Fibroblast of lung (primary cell): Measurements from ENCODE around the gene NOL4L. TPM values are rescaled to one million over a fixed set of nuclear protein-coding genes. Genes with fewer than 3 reads are reported as not detected.

Experiments used
- DNase-seq, 2 donors: peaks; one replicate each; pipeline versions ENCODE4 v3.0.0 to v3.0.0-alpha.2; 2010; ENCODE audit warnings: low read depth in 2 of 2
- H2AFZ ChIP-seq: 2 replicates; pipeline ENCODE4 v1.5.1; 2012; ENCODE audit warnings: low read length, control low read depth, inconsistent platforms
- H3K27ac ChIP-seq: 2 replicates; pipeline ENCODE4 v1.5.1; 2011; ENCODE audit warnings: low read length, control low read depth; ENCODE audit not compliant: insufficient read depth
- H3K27me3 ChIP-seq: 2 replicates; pipeline ENCODE4 v1.5.1; 2011; ENCODE audit warnings: mild to moderate bottlenecking, low read length; ENCODE audit not compliant: control insufficient read depth, insufficient read depth
- H3K36me3 ChIP-seq: 2 replicates; pipeline ENCODE4 v1.5.1; 2011; ENCODE audit warnings: low read length; ENCODE audit not compliant: control insufficient read depth, insufficient read depth
- H3K4me1 ChIP-seq: 2 replicates; pipeline ENCODE4 v1.5.1; 2011; ENCODE audit warnings: low read length; ENCODE audit not compliant: control insufficient read depth, insufficient read depth; ENCODE audit errors: extremely low read depth
- H3K4me2 ChIP-seq: 2 replicates; pipeline ENCODE4 v1.5.1; 2011; ENCODE audit warnings: low read length, control low read depth; ENCODE audit not compliant: insufficient read depth; ENCODE audit errors: extremely low read depth
- H3K4me3 ChIP-seq, 4 experiments: fragments of 200-600 bp in 1 of 4; sonication (generic) in 1 of 4; replicated peaks in 1 of 4; 2 replicates each; pipeline ENCODE4 v1.5.1; 2011 to 2016; ENCODE audit warnings: low read length in 4 of 4, low read depth in 3 of 4, mild to moderate bottlenecking in 3 of 4, control low read depth in 2 of 4, inconsistent platforms in 1 of 4, mixed read lengths in 1 of 4; ENCODE audit not compliant: insufficient read depth in 1 of 4; ENCODE audit errors: control extremely low read depth in 1 of 4
- H3K79me2 ChIP-seq: 2 replicates; pipeline ENCODE4 v1.5.1; 2012; ENCODE audit warnings: mild to moderate bottlenecking, low read length, inconsistent platforms; ENCODE audit not compliant: control insufficient read depth, insufficient read depth
- H3K9ac ChIP-seq: 2 replicates; pipeline ENCODE4 v1.5.1; 2011; ENCODE audit warnings: mild to moderate bottlenecking, low read length, control low read depth; ENCODE audit not compliant: insufficient read depth
- H3K9me3 ChIP-seq: 2 replicates; pipeline ENCODE4 v1.5.1; 2012; ENCODE audit warnings: low read depth, low read length; ENCODE audit not compliant: control insufficient read depth, insufficient read depth
- H4K20me1 ChIP-seq: 2 replicates; pipeline ENCODE4 v1.5.1; 2011; ENCODE audit warnings: low read length; ENCODE audit not compliant: control insufficient read depth, insufficient read depth; ENCODE audit errors: extremely low read depth
- CTCF ChIP-seq, 2 donors: IDR thresholded peaks in 1 of 2; conservative IDR thresholded peaks in 1 of 2; 1 replicate in 1 of 2; 2 replicates in 1 of 2; pipeline ENCODE4 v1.5.1; 2011 to 2012; ENCODE audit warnings: low read length in 2 of 2, control low read depth in 1 of 2, inconsistent platforms in 1 of 2, low read depth in 1 of 2, mild to moderate bottlenecking in 1 of 2
- EZH2 ChIP-seq: IDR thresholded peaks from 2 replicates; pipeline ENCODE4 v1.5.1; 2012; ENCODE audit warnings: low read length, control low read depth, mild to moderate bottlenecking; ENCODE audit errors: missing control alignments
- polyA plus RNA-seq, 2 donors: library from polyadenylated mRNA; depleted of rRNA in 1 of 2; stranded (reverse) in 1 of 2; unstranded in 1 of 2; fragments of >200 nt; gene quantifications; 2 replicates each; pipeline ENCODE4 v1.2.1, GENCODE V29; 2011 to 2012; ENCODE audit warnings: missing spikeins in 1 of 2
- total RNA-seq: library from RNA; depleted of rRNA; stranded (reverse); fragments of >200 nt; gene quantifications from 2 replicates; pipeline ENCODE4 v1.2.1, GENCODE V29; 2014

NOL4L gene
- total and polyA plus RNA-seq, 2 donors (not counting 1 experiment from before 2014, with no cell fraction given), result 3.2 to 4.0 TPM

DNA sequence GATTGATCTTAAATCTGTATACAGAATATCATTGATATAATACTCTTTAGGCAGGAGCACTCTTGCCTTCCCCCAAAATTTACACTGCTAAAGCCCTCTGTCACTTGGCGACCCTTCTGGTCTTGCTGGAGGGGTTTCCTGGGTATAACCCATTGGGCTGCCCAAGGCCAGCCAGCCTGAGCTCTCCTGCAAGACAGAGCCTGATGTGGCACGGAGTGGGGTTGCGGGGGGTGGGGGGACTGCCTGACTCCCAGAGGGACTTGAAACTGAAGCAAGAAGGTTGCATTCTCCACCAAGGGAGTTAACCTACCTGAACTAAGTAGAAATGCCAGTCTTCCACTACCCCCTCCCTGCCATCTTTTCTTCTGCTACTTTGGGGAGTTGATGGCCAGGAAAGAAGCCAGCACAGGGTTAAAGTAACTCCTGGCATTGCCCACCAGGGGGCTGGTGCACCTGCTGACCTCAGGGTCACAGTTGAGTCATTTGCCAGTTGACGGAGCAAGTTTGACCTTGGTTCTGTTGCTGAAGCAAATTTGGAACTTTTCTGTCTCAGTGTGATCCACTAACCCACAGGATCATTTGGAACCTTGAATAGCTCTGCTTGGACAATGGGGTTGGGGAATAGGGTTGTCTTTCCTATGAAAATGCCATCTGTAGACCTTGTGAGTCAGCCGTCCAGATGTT, 147.6 kb downstream of the NOL4L start:
- H3K27me3 ChIP-seq, result no peaks in the 10 kb centered on the region
- no peak for DNase-seq
- H3K4me3 ChIP-seq, result no peak overlapping the region
- H3K36me3 ChIP-seq, result peaks cover 38% of the 10 kb centered on the region
- TF ChIP-seq EZH2 (no peak), CTCF (conservative IDR thresholded peaks at IDR 0.05 in 1 of 2, IDR thresholded peaks at IDR 0.05 in 1 of 2; ENCODE audit: low read depth in 1 of 2, low read length in 2 of 2) (peak in 1 of 2 donors; percentile 24)
- peaks cover 8% of the 10 kb centered on the region for H3K4me1 ChIP-seq
- H4K20me1 ChIP-seq, result no peaks in the 10 kb centered on the region
- no peak overlapping the region for H2AFZ ChIP-seq
- H3K79me2 ChIP-seq, result no peaks in the 10 kb centered on the region
- H3K9ac ChIP-seq, result no peak overlapping the region
- H3K9me3 ChIP-seq, result no peaks in the 10 kb centered on the region
- no peak overlapping the region for H3K27ac ChIP-seq
- H3K4me2 ChIP-seq, result no peak overlapping the region

DNA sequence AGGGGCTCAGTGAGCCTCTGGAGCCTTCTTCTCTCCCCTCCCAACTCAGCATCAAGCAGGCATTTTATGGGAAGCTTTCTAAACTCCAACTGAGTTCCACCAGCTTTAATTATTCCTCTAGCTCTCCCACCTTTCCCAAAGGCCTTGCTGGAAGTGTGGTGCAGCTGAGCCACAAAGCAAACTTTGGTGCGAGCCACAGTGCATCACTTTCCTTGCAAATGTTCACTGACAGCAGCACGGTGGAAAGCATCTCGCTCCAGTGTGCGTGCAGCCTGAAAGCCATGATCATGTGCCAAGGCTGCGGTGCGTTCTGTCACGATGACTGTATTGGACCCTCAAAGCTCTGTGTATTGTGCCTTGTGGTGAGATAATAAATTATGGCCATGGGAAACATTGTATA, 148.2 kb downstream of the NOL4L start:
- DNase-seq, result no peak
- H3K4me1 ChIP-seq, result peaks cover 8% of the 10 kb centered on the region
- H2AFZ ChIP-seq, result no peak overlapping the region
- no peaks in the 10 kb centered on the region for H3K79me2 ChIP-seq
- no peaks in the 10 kb centered on the region for H3K27me3 ChIP-seq
- no peak overlapping the region for H3K4me2 ChIP-seq
- peaks cover 40% of the 10 kb centered on the region for H3K36me3 ChIP-seq
- H3K9me3 ChIP-seq, result no peaks in the 10 kb centered on the region
- no peak overlapping the region for H3K4me3 ChIP-seq
- H3K27ac ChIP-seq, result no peak overlapping the region
- H3K9ac ChIP-seq, result no peak overlapping the region
- H4K20me1 ChIP-seq, result no peaks in the 10 kb centered on the region
- TF ChIP-seq CTCF (conservative IDR thresholded peaks at IDR 0.05 in 1 of 2, IDR thresholded peaks at IDR 0.05 in 1 of 2; ENCODE audit: low read depth in 1 of 2, low read length in 2 of 2) (no peak), EZH2 (no peak)

GRCh38 chr20:32436142-32436861, 148.8 kb downstream of the NOL4L start:
- peaks cover 8% of the 10 kb centered on the region for H3K4me1 ChIP-seq
- peaks cover 41% of the 10 kb centered on the region for H3K36me3 ChIP-seq
- H3K79me2 ChIP-seq, result no peaks in the 10 kb centered on the region
- H3K4me2 ChIP-seq, result no peak overlapping the region
- no peaks in the 10 kb centered on the region for H3K9me3 ChIP-seq
- no peak for TF ChIP-seq EZH2
- no peak for TF ChIP-seq CTCF (conservative IDR thresholded peaks at IDR 0.05 in 1 of 2, IDR thresholded peaks at IDR 0.05 in 1 of 2; ENCODE audit: low read depth in 1 of 2, low read length in 2 of 2)
- DNase-seq, result no peak
- H3K9ac ChIP-seq, result no peak overlapping the region
- no peaks in the 10 kb centered on the region for H4K20me1 ChIP-seq
- H3K27ac ChIP-seq, result no peak overlapping the region
- H3K4me3 ChIP-seq, result no peak overlapping the region
- H2AFZ ChIP-seq, result no peak overlapping the region
- H3K27me3 ChIP-seq, result no peaks in the 10 kb centered on the region
